IMR-90 (cell line): Measurements from ENCODE around the gene KLHDC10. TPM values are rescaled to one million over a fixed set of nuclear protein-coding genes. Genes with fewer than 3 reads are reported as not detected.

ENCODE experiments used
- ATAC-seq: fragments of 200-7000 bp; cut with Tn5 transposase; 2 replicates; pipeline ENCODE4 v1.9.1; 2020; ENCODE audit warnings: low read depth, mild to moderate bottlenecking, moderate library complexity
- BruUV-seq: library from RNA; stranded (reverse); fragments of 400-500 nt; replicated peaks from 2 replicates; lab custom pipeline; 2021; lab: Mats Ljungman, UMichigan
- CTCF ChIA-PET: fragments of 300-600 bp; formaldehyde crosslinking; extraction: SDS; loops from one replicate; lab custom pipeline; 2021; ENCODE audit warnings: antibody characterized with exemption; lab: Yijun Ruan, JAX
- POLR2A ChIA-PET: fragments of 300-600 bp; sonication (Branson Sonifier 250); formaldehyde crosslinking; loops from one replicate; lab custom pipeline; 2022; ENCODE audit warnings: antibody characterized with exemption; ENCODE audit not compliant: unreplicated experiment; lab: Charles Lee
- DNase-seq: peaks from one replicate; pipeline ENCODE4 v3.0.0; 2013
- H2AFZ ChIP-seq: replicated peaks from 2 replicates; pipeline ENCODE3; 2013; ENCODE audit warnings: low read length, mild to moderate bottlenecking; ENCODE audit not compliant: poor library complexity
- H2AK5ac ChIP-seq: 2 replicates; pipeline ENCODE4 v1.6.1; 2013; ENCODE audit warnings: low read depth, low read length, inconsistent platforms
- H2AK9ac ChIP-seq: replicated peaks from 2 replicates; pipeline ENCODE3; 2013; ENCODE audit warnings: mild to moderate bottlenecking, low read depth, low read length, moderate library complexity; ENCODE audit not compliant: poor library complexity
- H2BK120ac ChIP-seq: 2 replicates; pipeline ENCODE4 v1.6.1; 2013; ENCODE audit warnings: low read depth, low read length, inconsistent platforms
- H2BK15ac ChIP-seq: 3 replicates; pipeline ENCODE4 v1.6.1; 2013; ENCODE audit warnings: low read depth, low read length, inconsistent platforms
- H2BK20ac ChIP-seq: 2 replicates; pipeline ENCODE4 v1.6.1; 2013; ENCODE audit warnings: low read depth, mild to moderate bottlenecking, inconsistent platforms, low read length, moderate library complexity
- H2BK5ac ChIP-seq: 2 replicates; pipeline ENCODE4 v1.6.1; 2013; ENCODE audit warnings: mild to moderate bottlenecking, low read depth, low read length, inconsistent platforms; ENCODE audit not compliant: poor library complexity, severe bottlenecking
- H3K14ac ChIP-seq: replicated peaks from 2 replicates; pipeline ENCODE4 v1.6.1; 2013; ENCODE audit warnings: low read depth, low read length, inconsistent platforms
- H3K18ac ChIP-seq: 2 replicates; pipeline ENCODE4 v1.6.1; 2013; ENCODE audit warnings: low read depth, low read length, control low read depth
- H3K23ac ChIP-seq: 2 replicates; pipeline ENCODE4 v1.6.1; 2013; ENCODE audit warnings: low read depth, low read length, inconsistent platforms
- H3K27ac ChIP-seq: 2 replicates; pipeline ENCODE4 v1.5.1; 2013; ENCODE audit warnings: mild to moderate bottlenecking, control low read depth, low read length; ENCODE audit not compliant: insufficient read depth
- H3K27me3 ChIP-seq: 2 replicates; pipeline ENCODE4 v1.6.1; 2013; ENCODE audit warnings: low read length; ENCODE audit not compliant: control insufficient read depth, insufficient read depth
- H3K36me3 ChIP-seq: 2 replicates; pipeline ENCODE4 v1.6.1; 2013; ENCODE audit warnings: low read length, mixed read lengths; ENCODE audit not compliant: control insufficient read depth, insufficient read depth
- H3K4ac ChIP-seq: 2 replicates; pipeline ENCODE4 v1.6.1; 2013; ENCODE audit warnings: low read depth, low read length, inconsistent platforms
- H3K4me1 ChIP-seq: 2 replicates; pipeline ENCODE4 v1.6.1; 2013; ENCODE audit warnings: low read length, mixed read lengths; ENCODE audit not compliant: control insufficient read depth, insufficient read depth
- H3K4me2 ChIP-seq: 2 replicates; pipeline ENCODE4 v1.6.1; 2013; ENCODE audit warnings: low read depth, mild to moderate bottlenecking, control low read depth, low read length, moderate library complexity
- H3K4me3 ChIP-seq: 2 replicates; pipeline ENCODE4 v1.5.1; 2013; ENCODE audit warnings: low read depth, mild to moderate bottlenecking, control low read depth, low read length, moderate library complexity; ENCODE audit not compliant: insufficient read depth
- H3K56ac ChIP-seq: 2 replicates; pipeline ENCODE4 v1.6.1; 2013; ENCODE audit warnings: low read length, inconsistent platforms; ENCODE audit not compliant: insufficient read depth; ENCODE audit errors: extremely low read depth
- H3K79me1 ChIP-seq, 2 experiments: 2 replicates each; pipeline ENCODE4 v1.6.1; 2013; ENCODE audit warnings: low read length in 2 of 2, inconsistent platforms in 1 of 2, low read depth in 1 of 2
- H3K9ac ChIP-seq: 2 replicates; pipeline ENCODE4 v1.6.1; 2013; ENCODE audit warnings: low read depth, low read length, control low read depth
- H3K9me1 ChIP-seq: 2 replicates; pipeline ENCODE4 v1.6.1; 2013; ENCODE audit warnings: low read length, inconsistent platforms; ENCODE audit not compliant: insufficient read depth
- H3K9me3 ChIP-seq: 2 replicates; pipeline ENCODE4 v1.6.1; 2013; ENCODE audit warnings: low read length; ENCODE audit not compliant: control insufficient read depth, insufficient read depth
- H4K20me1 ChIP-seq: 2 replicates; pipeline ENCODE4 v1.6.1; 2013; ENCODE audit warnings: low read length, inconsistent platforms; ENCODE audit not compliant: insufficient read depth
- H4K5ac ChIP-seq: 2 replicates; pipeline ENCODE4 v1.6.1; 2013; ENCODE audit warnings: mild to moderate bottlenecking, low read depth, low read length, control low read depth
- H4K8ac ChIP-seq, 2 experiments: 2 replicates each; pipeline ENCODE4 v1.6.1; 2013; ENCODE audit warnings: low read depth in 2 of 2, low read length in 2 of 2, control low read depth in 1 of 2, inconsistent platforms in 1 of 2
- H4K91ac ChIP-seq: 2 replicates; pipeline ENCODE4 v1.6.1; 2013; ENCODE audit warnings: low read depth, low read length, inconsistent platforms; ENCODE audit not compliant: insufficient read depth
- MAFK ChIP-seq: IDR thresholded peaks from 2 replicates; pipeline ENCODE4 v1.6.1; 2012; ENCODE audit warnings: low read depth, low read length, improper control_type of control experiment
- POLR2A ChIP-seq: IDR thresholded peaks from 2 replicates; pipeline ENCODE4 v1.6.1; 2012; ENCODE audit warnings: mild to moderate bottlenecking, low read depth, low read length
- WGBS, 2 experiments: methylation state at CpG; one replicate each; pipeline versions ENCODE4 v1.1.5 to v1.1.7; 2013; ENCODE audit warnings: missing lambda C conversion rate in 2 of 2; ENCODE audit not compliant: insufficient read length in 1 of 2; ENCODE audit errors: extremely low coverage in 2 of 2; 5-methylcytosine and 5-hydroxymethylcytosine counted together
- dilution Hi-C: fragments of 300-500 bp; cut with HindIII; formaldehyde crosslinking; loops from one replicate; pipeline ENCODE4 v1.14.3; 2018; ENCODE audit warnings: low sequenced_read_pairs; ENCODE audit not compliant: unreplicated experiment
- in situ Hi-C: fragments of 300-500 bp; cut with MboI; formaldehyde crosslinking; loops from 3 replicates; pipeline ENCODE4 v1.14.3; 2019; ENCODE audit warnings: low sequenced_read_pairs, inconsistent platforms, mixed read lengths
- intact Hi-C: fragments of 100-400 bp; cut with micrococcal nuclease; formaldehyde crosslinking; loops from 2 replicates; pipeline ENCODE4 v1.10.0; 2022
- polyA plus RNA-seq, 3 experiments: library from polyadenylated mRNA; depleted of rRNA; stranded (reverse); fragments of >200 nt; gene quantifications; 2 replicates each; pipeline ENCODE4 v1.2.3, GENCODE V29; 2012; ENCODE audit warnings: low replicate concordance in 1 of 3
- total RNA-seq: library from RNA; depleted of rRNA; stranded (reverse); fragments of >200 nt; gene quantifications from 2 replicates; pipeline ENCODE4 v1.2.3, GENCODE V29; 2012

KLHDC10 gene
- total and polyA plus RNA-seq, 2 of the 4 experiments (the other 2 are of a cell fraction), result 12.4 to 27.1 TPM

DNA sequence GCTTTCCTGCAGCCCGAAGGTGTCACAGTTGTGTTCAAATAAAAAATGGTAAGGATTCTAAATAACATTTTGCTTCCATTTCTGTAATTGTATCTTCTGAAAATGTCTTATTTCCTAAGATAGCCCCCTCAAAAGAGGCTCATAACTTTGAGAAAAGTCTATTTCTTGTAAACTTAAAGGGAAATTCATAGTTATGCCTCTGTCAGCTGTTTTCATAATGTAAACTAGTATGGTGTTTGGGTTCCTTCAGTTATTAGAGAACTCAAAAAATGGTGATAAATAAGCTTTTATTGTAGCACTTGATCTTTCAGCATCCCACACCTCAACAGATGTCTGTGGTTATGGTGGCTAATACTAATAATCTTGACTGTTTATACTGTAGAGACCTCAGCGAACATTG is 57.1 kb downstream of the KLHDC10 start:
- no peaks in the 10 kb centered on the region for H3K27me3 ChIP-seq
- H2BK5ac ChIP-seq, result no peak overlapping the region
- H3K9ac ChIP-seq, result no peak overlapping the region
- H3K79me1 ChIP-seq, result no peaks in the 10 kb centered on the region
- H3K9me1 ChIP-seq, result no peaks in the 10 kb centered on the region; the same call in 1 of the 2 replicates
- no peak overlapping the region for H2BK20ac ChIP-seq
- H3K4me2 ChIP-seq, result no peak overlapping the region
- no TSS peak for BruUV-seq
- intact Hi-C loops (no loop called here), in situ Hi-C loops (no loop called here), dilution Hi-C loops (no loop called here)
- POLR2A ChIA-PET, result no interaction called here
- no peak overlapping the region for H2AK9ac ChIP-seq
- CTCF ChIA-PET, result no interaction called here
- H3K27ac ChIP-seq, result no peak overlapping the region
- no peak overlapping the region for H2BK120ac ChIP-seq
- ATAC-seq, result no peak
- no peak overlapping the region for H3K4me3 ChIP-seq
- no peak for TF ChIP-seq POLR2A
- TF ChIP-seq MAFK, result peak; percentile 76
- no peak overlapping the region for H3K56ac ChIP-seq
- no peaks in the 10 kb centered on the region for H3K9me3 ChIP-seq
- H2AK5ac ChIP-seq, result no peak overlapping the region
- H3K18ac ChIP-seq, result no peak overlapping the region
- H4K8ac ChIP-seq, result no peak overlapping the region
- no peak overlapping the region for H3K23ac ChIP-seq
- H3K14ac ChIP-seq, result no peak overlapping the region
- H3K4me1 ChIP-seq, result no peaks in the 10 kb centered on the region
- DNase-seq, result no peak
- no peaks in the 10 kb centered on the region for H4K20me1 ChIP-seq
- peaks cover 35% of the 10 kb centered on the region for H3K36me3 ChIP-seq
- no CpG with 5 or more reads among the region's 2 CpGs for WGBS, 2 experiments
- no peak overlapping the region for H2AFZ ChIP-seq
- H4K91ac ChIP-seq, result no peak overlapping the region
- no peak overlapping the region for H4K5ac ChIP-seq
- H3K4ac ChIP-seq, result no peak overlapping the region
- no peak overlapping the region for H2BK15ac ChIP-seq
